SU-DHL-6 (cell line): Measurements from ENCODE around the gene PPP1R13B.

Source experiments
- H2AFZ ChIP-seq: fragments of 200-600 bp; sonication (generic); 2 replicates; pipeline ENCODE4 v1.6.1; 2014; ENCODE audit warnings: low read depth, mild to moderate bottlenecking, moderate library complexity, mixed read lengths, antibody characterized with exemption, low read length; ENCODE audit not compliant: severe bottlenecking
- H3F3A ChIP-seq: fragments of 200-600 bp; shearing (Covaris generic); 2 replicates; pipeline ENCODE4 v1.6.0; 2016; ENCODE audit warnings: antibody characterized with exemption, mild to moderate bottlenecking; ENCODE audit not compliant: insufficient read depth
- H3K27ac ChIP-seq: fragments of 200-600 bp; sonication (generic); 2 replicates; pipeline ENCODE4 v1.5.1; 2016; ENCODE audit warnings: low read depth, mild to moderate bottlenecking, low read length, moderate library complexity, mixed read lengths
- H3K27me3 ChIP-seq: fragments of 200-600 bp; sonication (generic), shearing (Covaris generic); 2 replicates; pipeline ENCODE4 v1.6.0; 2014; ENCODE audit warnings: mild to moderate bottlenecking, low read length
- H3K36me3 ChIP-seq: fragments of 200-600 bp; sonication (generic); 2 replicates; pipeline ENCODE4 v1.6.1; 2014; ENCODE audit warnings: mild to moderate bottlenecking, low read length, mixed read lengths
- H3K4me2 ChIP-seq: fragments of 300-600, 200-600 bp; shearing (Covaris generic), sonication (generic); 2 replicates; pipeline ENCODE4 v1.6.0; 2014; ENCODE audit warnings: low read length, low read depth, mild to moderate bottlenecking; ENCODE audit not compliant: poor library complexity, severe bottlenecking
- H3K4me3 ChIP-seq: fragments of 200-600 bp; sonication (generic); 2 replicates; pipeline ENCODE4 v1.5.1; 2014; ENCODE audit warnings: antibody characterized with exemption, low read length, mild to moderate bottlenecking, mixed read lengths; ENCODE audit not compliant: insufficient read depth, poor library complexity, severe bottlenecking
- H3K79me2 ChIP-seq: fragments of 200-600 bp; sonication (generic); 2 replicates; pipeline ENCODE4 v1.6.1; 2014; ENCODE audit warnings: mild to moderate bottlenecking, low read length, moderate library complexity; ENCODE audit not compliant: insufficient read depth
- H3K9ac ChIP-seq: fragments of 200-600 bp; sonication (generic); 2 replicates; pipeline ENCODE4 v1.7.0; 2014; ENCODE audit warnings: mild to moderate bottlenecking, low read length
- H3K9me2 ChIP-seq: fragments of 200-600 bp; sonication (generic); replicated peaks from 2 replicates; pipeline ENCODE4 v1.6.1; 2014; ENCODE audit warnings: low read length; ENCODE audit not compliant: insufficient read depth
- H3K9me3 ChIP-seq: fragments of 200-600 bp; sonication (generic); 2 replicates; pipeline ENCODE4 v1.6.1; 2014; ENCODE audit warnings: low read length, mixed read lengths; ENCODE audit not compliant: insufficient read depth
- H4K20me1 ChIP-seq: fragments of 200-600 bp; sonication (generic); 2 replicates; pipeline ENCODE4 v1.6.1; 2014; ENCODE audit warnings: low read depth, mild to moderate bottlenecking, antibody characterized with exemption, low read length, moderate library complexity, mixed read lengths
- CTCF ChIP-seq: fragments of 200-600 bp; sonication (generic); IDR thresholded peaks from one replicate; pipeline ENCODE4 v1.5.1; 2017; ENCODE audit warnings: antibody characterized with exemption, mild to moderate bottlenecking, low read length, moderate library complexity; ENCODE audit not compliant: insufficient read depth, poor library complexity, severe bottlenecking
- EZH2phosphoT487 ChIP-seq: fragments of 200-600 bp; sonication (generic), shearing (Covaris generic); conservative IDR thresholded peaks from 2 replicates; pipeline ENCODE4 v1.6.1; 2018; ENCODE audit warnings: mild to moderate bottlenecking, antibody characterized with exemption, low read length, moderate library complexity, mixed read lengths

Gene PPP1R13B

DNA sequence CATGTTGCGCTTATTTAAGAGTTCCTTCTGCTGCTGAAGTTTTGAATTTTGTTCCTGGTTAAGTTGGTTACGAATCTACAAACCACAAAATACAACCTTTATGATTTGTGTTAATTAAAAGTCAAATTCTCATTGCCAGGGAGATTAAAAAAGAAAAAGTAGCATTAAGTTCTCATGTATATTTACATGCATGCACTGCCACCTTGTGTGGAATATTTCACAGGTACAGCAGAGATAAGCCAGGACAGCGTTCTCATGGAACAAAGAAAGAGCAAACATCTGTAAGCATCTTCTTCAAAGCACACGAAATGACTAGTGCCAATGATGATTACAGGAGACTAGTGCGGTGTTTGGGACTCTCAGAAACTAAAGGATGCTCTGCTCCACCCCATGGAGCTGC, 97.5 kb downstream of the PPP1R13B start:
- Histone ChIP-seq H3K36me3 (no peaks in the 10 kb centered on the region), H3K27me3 (no peaks in the 10 kb centered on the region), H3K4me2 (no peak overlapping the region), H3K9ac (no peak overlapping the region), H3K27ac (no peak overlapping the region), H4K20me1 (no peaks in the 10 kb centered on the region), H3K9me3 (no peaks in the 10 kb centered on the region), H3K4me3 (no peak overlapping the region), H3F3A (peaks cover 4% of the 10 kb centered on the region; the same call in 1 of the 2 replicates), H2AFZ (no peak overlapping the region), H3K9me2 (no peaks in the 10 kb centered on the region), H3K79me2 (no peaks in the 10 kb centered on the region)
- TF ChIP-seq CTCF (no peak), EZH2phosphoT487 (no peak)

DNA sequence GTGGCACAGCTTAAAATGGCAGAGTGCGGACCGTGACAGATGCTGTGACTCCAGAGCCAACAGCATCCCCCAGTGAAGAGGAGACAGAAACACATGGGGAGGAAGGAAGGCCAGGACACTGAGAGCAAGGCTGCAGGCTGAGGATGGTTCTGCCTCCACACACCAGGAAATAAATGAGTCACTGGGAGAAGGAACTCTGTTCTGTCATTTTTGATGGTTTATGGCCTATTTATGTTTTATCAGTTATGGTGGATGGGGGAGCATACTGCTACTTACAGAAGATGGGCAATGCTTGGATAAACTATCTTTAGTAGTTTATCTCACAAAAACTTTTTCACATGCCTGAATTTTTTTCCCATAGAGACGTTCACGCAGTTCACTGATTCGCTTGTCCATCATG, 97.9 kb downstream of the PPP1R13B start:
- no peaks in the 10 kb centered on the region for H3K79me2 ChIP-seq
- peak overlapping the region; percentile 52; the same call in 1 of the 2 replicates for H3K27ac ChIP-seq
- peak overlapping the region; percentile 42 for H2AFZ ChIP-seq
- H3F3A ChIP-seq, result peaks cover 4% of the 10 kb centered on the region; the same call in 1 of the 2 replicates
- H4K20me1 ChIP-seq, result no peaks in the 10 kb centered on the region
- peak overlapping the region; percentile 50 for H3K4me2 ChIP-seq
- H3K27me3 ChIP-seq, result no peaks in the 10 kb centered on the region
- H3K36me3 ChIP-seq, result no peaks in the 10 kb centered on the region
- H3K9me2 ChIP-seq, result no peaks in the 10 kb centered on the region
- H3K4me3 ChIP-seq, result no peak overlapping the region
- no peaks in the 10 kb centered on the region for H3K9me3 ChIP-seq
- TF ChIP-seq CTCF (no peak), EZH2phosphoT487 (no peak)
- peak overlapping the region; percentile 39; the same call in 1 of the 2 replicates for H3K9ac ChIP-seq

- no peaks in the 10 kb centered on the region for H3K9me3 ChIP-seq
- no peaks in the 10 kb centered on the region for H3K27me3 ChIP-seq
- H3K9me2 ChIP-seq, result no peaks in the 10 kb centered on the region
- H3F3A ChIP-seq, result peaks cover 4% of the 10 kb centered on the region; the same call in 1 of the 2 replicates
- TF ChIP-seq EZH2phosphoT487, result no peak
- TF ChIP-seq CTCF, result no peak
- H3K36me3 ChIP-seq, result no peaks in the 10 kb centered on the region
- H3K9ac ChIP-seq, result peak overlapping the region; percentile 39
- peak overlapping the region; percentile 52 for H3K27ac ChIP-seq
- peak overlapping the region; percentile 1 for H3K4me3 ChIP-seq
- H2AFZ ChIP-seq, result peak overlapping the region; percentile 42
- H3K4me2 ChIP-seq, result peak overlapping the region; percentile 50
- H4K20me1 ChIP-seq, result no peaks in the 10 kb centered on the region
- H3K79me2 ChIP-seq, result no peaks in the 10 kb centered on the region
Measured at GRCh38 chr14:103748534-103748857, 98.9 kb downstream of the PPP1R13B start.
